B cell (primary cell): ENCODE measurements around the gene ESR2. TPM values are rescaled to one million over a fixed set of nuclear protein-coding genes. Genes with fewer than 3 reads are reported as not detected.

Experiments
- ATAC-seq: fragments of 200-7000 bp; cut with Tn5 transposase; one replicate; pipeline ENCODE4 v1.10.0; 2021; ENCODE audit warnings: low read depth, mild to moderate bottlenecking, moderate number of reproducible peaks, moderate library complexity
- CTCF ChIA-PET: fragments of 350-600 bp; sonication (Branson Sonifier 250); formaldehyde crosslinking; loops from one replicate; lab custom pipeline; 2021; ENCODE audit warnings: antibody characterized with exemption, inconsistent platforms; lab: Charles Lee
- POLR2A ChIA-PET: fragments of 350-600 bp; sonication (Branson Sonifier 250); formaldehyde crosslinking; loops from one replicate; lab custom pipeline; 2021; ENCODE audit warnings: antibody characterized with exemption; lab: Charles Lee
- DNase-seq: peaks from one replicate; pipeline ENCODE4 v3.0.0; 2013
- H2AFZ ChIP-seq: 2 replicates; pipeline ENCODE4 v1.6.1; 2012; ENCODE audit warnings: mild to moderate bottlenecking, low read depth, low read length; ENCODE audit not compliant: insufficient read depth, poor library complexity, severe bottlenecking
- H3K27ac ChIP-seq, 2 donors: 1 replicate in 1 of 2; 2 replicates in 1 of 2; pipeline ENCODE4 v1.5.1; 2012 to 2013; ENCODE audit warnings: low read length in 2 of 2, mild to moderate bottlenecking in 2 of 2, moderate library complexity in 1 of 2
- H3K27me3 ChIP-seq, 4 experiments: fragments of 200-600 bp in 1 of 4; sonication (generic) in 1 of 4; replicated peaks in 1 of 4; 1 replicate in 2 of 4; 2 replicates in 2 of 4; pipeline versions ENCODE4 v1.6.1 to v1.7.0; 2013 to 2016; ENCODE audit warnings: low read length in 3 of 4, mild to moderate bottlenecking in 2 of 4, mixed read lengths in 1 of 4, moderate library complexity in 1 of 4; ENCODE audit not compliant: insufficient read depth in 4 of 4, control insufficient read depth in 3 of 4; ENCODE audit errors: control extremely low read depth in 1 of 4
- H3K36me3 ChIP-seq, 2 experiments: replicated peaks in 1 of 2; 1 replicate in 1 of 2; 2 replicates in 1 of 2; pipeline versions ENCODE4 v1.6.1 to v1.7.1; 2013; ENCODE audit warnings: low read length in 1 of 2; ENCODE audit not compliant: insufficient read depth in 2 of 2, control insufficient read depth in 1 of 2; ENCODE audit errors: control extremely low read depth in 1 of 2, extremely low read depth in 1 of 2
- H3K4me1 ChIP-seq, 2 donors: fragments of 200-600 bp in 1 of 2; sonication (generic) in 1 of 2; 1 replicate in 1 of 2; 2 replicates in 1 of 2; pipeline versions ENCODE4 v1.5.1 to v1.6.1; 2013 to 2017; ENCODE audit warnings: low read length in 2 of 2; ENCODE audit not compliant: control insufficient read depth in 2 of 2, insufficient read depth in 2 of 2
- H3K4me2 ChIP-seq: replicated peaks from 2 replicates; pipeline ENCODE3; 2012; ENCODE audit warnings: mild to moderate bottlenecking, low read depth, low read length; ENCODE audit not compliant: poor library complexity, severe bottlenecking
- H3K4me3 ChIP-seq, 5 experiments: fragments of 200-600 bp in 1 of 5; sonication (generic) in 1 of 5; 1 replicate in 3 of 5; 2 replicates in 2 of 5; pipeline versions ENCODE4 v1.5.1 to v1.7.0; 2011 to 2016; ENCODE audit warnings: low read length in 4 of 5, mild to moderate bottlenecking in 4 of 5, low read depth in 2 of 5, control low read depth in 1 of 5, moderate library complexity in 1 of 5; ENCODE audit not compliant: insufficient read depth in 1 of 5; ENCODE audit errors: control extremely low read depth in 1 of 5, extremely low read depth in 1 of 5
- H3K79me2 ChIP-seq: fragments of 200-600 bp; sonication (generic); one replicate; pipeline ENCODE4 v1.6.0; 2016; ENCODE audit warnings: low read length; ENCODE audit not compliant: control insufficient read depth, insufficient read depth
- H3K9ac ChIP-seq: fragments of 200-600 bp; sonication (generic); 2 replicates; pipeline ENCODE4 v1.6.1; 2017; ENCODE audit warnings: mild to moderate bottlenecking, low read length, moderate library complexity
- H3K9me3 ChIP-seq, 3 donors: one replicate each; pipeline versions ENCODE4 v1.6.1 to v1.7.1; 2013; ENCODE audit warnings: low read length in 2 of 3; ENCODE audit not compliant: control insufficient read depth in 2 of 3, insufficient read depth in 1 of 3; ENCODE audit errors: control extremely low read depth in 1 of 3
- H4K20me1 ChIP-seq: 2 replicates; pipeline ENCODE4 v1.6.0; 2012; ENCODE audit warnings: mild to moderate bottlenecking, low read length; ENCODE audit not compliant: insufficient read depth, control insufficient read depth, poor library complexity, severe bottlenecking
- H3K27ac Mint-ChIP-seq: one replicate; pipeline ENCODE4 v1.8.0; 2021; ENCODE audit warnings: mixed read lengths
- H3K27me3 Mint-ChIP-seq: one replicate; pipeline ENCODE4 v1.8.0; 2021; ENCODE audit warnings: mixed read lengths
- H3K4me1 Mint-ChIP-seq: one replicate; pipeline ENCODE4 v1.8.0; 2021; ENCODE audit warnings: mixed read lengths
- H3K4me3 Mint-ChIP-seq: one replicate; pipeline ENCODE4 v1.8.0; 2021; ENCODE audit warnings: mixed read lengths
- H3K9me3 Mint-ChIP-seq: one replicate; pipeline ENCODE4 v1.8.0; 2022; ENCODE audit warnings: mixed read lengths; ENCODE audit not compliant: insufficient read depth
- EZH2 ChIP-seq: IDR thresholded peaks from 2 replicates; pipeline ENCODE4 v1.6.1; 2012; ENCODE audit warnings: borderline replicate concordance, low read depth, mild to moderate bottlenecking, moderate library complexity, low read length; ENCODE audit not compliant: insufficient read depth, poor library complexity, severe bottlenecking
- WGBS: methylation state at CpG from one replicate; pipeline ENCODE4 v1.1.5; 2013; ENCODE audit warnings: missing lambda C conversion rate; ENCODE audit not compliant: insufficient coverage; 5-methylcytosine and 5-hydroxymethylcytosine counted together
- intact Hi-C: fragments of 100-400 bp; cut with micrococcal nuclease; formaldehyde crosslinking; loops from one replicate; pipeline ENCODE4 v1.10.0; 2022
- polyA plus RNA-seq: library from polyadenylated mRNA; depleted of rRNA; stranded (reverse); fragments of >200 nt; gene quantifications from 2 replicates; pipeline ENCODE4 v1.2.3, GENCODE V29; 2012
- total RNA-seq, 2 donors: library from RNA; stranded (reverse); fragments of 120-200 nt in 1 of 2; gene quantifications; 1 replicate in 1 of 2; 2 replicates in 1 of 2; pipeline versions ENCODE4 v1.2.3 to v1.2.4, GENCODE V29; 2013 to 2022
- TF ChIP-seq, protein P1 (sequence below): fragments of 200-600 bp; IDR thresholded peaks from one replicate; pipeline ENCODE4 v1.8.0; 2022; ENCODE audit warnings: antibody characterized with exemption, mild to moderate bottlenecking

ESR2 gene
- total and polyA plus RNA-seq, 2 donors (not counting 1 experiment from before 2014, with no cell fraction given), result 5.4 to 87.8 TPM

DNA sequence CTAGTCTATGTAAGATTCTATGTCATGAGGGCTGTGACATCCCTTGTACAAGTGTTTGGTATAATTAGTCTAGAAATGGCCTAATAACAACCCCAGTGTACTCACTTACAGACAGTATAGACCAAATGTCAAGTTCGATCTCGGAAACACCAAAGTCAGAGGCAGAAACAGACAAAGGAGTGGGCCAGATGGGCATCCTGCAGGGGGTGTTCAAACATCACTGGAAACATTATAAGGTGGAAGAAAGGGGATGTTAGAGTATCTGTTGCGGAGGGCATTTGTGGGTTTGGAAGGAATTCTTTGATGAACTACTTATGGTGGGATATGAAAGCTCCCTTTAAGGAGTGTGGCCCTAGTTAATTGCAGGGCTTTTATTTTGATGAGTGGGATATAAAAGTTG, 134.6 kb downstream of the ESR2 start:
- H3K4me1 ChIP-seq, result no peaks in the 10 kb centered on the region
- no peak overlapping the region for H2AFZ ChIP-seq
- TF ChIP-seq, protein P1, sequence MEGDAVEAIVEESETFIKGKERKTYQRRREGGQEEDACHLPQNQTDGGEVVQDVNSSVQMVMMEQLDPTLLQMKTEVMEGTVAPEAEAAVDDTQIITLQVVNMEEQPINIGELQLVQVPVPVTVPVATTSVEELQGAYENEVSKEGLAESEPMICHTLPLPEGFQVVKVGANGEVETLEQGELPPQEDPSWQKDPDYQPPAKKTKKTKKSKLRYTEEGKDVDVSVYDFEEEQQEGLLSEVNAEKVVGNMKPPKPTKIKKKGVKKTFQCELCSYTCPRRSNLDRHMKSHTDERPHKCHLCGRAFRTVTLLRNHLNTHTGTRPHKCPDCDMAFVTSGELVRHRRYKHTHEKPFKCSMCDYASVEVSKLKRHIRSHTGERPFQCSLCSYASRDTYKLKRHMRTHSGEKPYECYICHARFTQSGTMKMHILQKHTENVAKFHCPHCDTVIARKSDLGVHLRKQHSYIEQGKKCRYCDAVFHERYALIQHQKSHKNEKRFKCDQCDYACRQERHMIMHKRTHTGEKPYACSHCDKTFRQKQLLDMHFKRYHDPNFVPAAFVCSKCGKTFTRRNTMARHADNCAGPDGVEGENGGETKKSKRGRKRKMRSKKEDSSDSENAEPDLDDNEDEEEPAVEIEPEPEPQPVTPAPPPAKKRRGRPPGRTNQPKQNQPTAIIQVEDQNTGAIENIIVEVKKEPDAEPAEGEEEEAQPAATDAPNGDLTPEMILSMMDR, result peak; percentile 62
- no peak for TF ChIP-seq EZH2
- 90% methylated on average over 3 of the region's 3 CpGs for WGBS
- no peak overlapping the region for H3K9ac ChIP-seq
- H4K20me1 ChIP-seq, result no peaks in the 10 kb centered on the region
- no peaks in the 10 kb centered on the region for H3K9me3 ChIP-seq
- no peak overlapping the region for H3K27ac Mint-ChIP-seq
- no peaks in the 10 kb centered on the region for H3K79me2 ChIP-seq
- no peaks in the 10 kb centered on the region for H3K27me3 ChIP-seq
- H3K27me3 Mint-ChIP-seq, result no peaks in the 10 kb centered on the region
- H3K9me3 Mint-ChIP-seq, result no peaks in the 10 kb centered on the region
- ChIA-PET POLR2A (no interaction called here), CTCF (interaction anchor here (0.6 to 5.3 kb wide), 9 partner anchors 12 to 143 kb away, joined by 3 to 61 read pairs (median 6); partner anchors contain the start of gene ESR2)
- ATAC-seq (peak; percentile 62), DNase-seq (peak; percentile 68)
- no peak overlapping the region for H3K4me2 ChIP-seq
- no peak overlapping the region for H3K4me3 Mint-ChIP-seq
- H3K27ac ChIP-seq, result no peak overlapping the region
- peaks cover 9% of the 10 kb centered on the region for H3K4me1 Mint-ChIP-seq
- intact Hi-C loops, result loop anchor here (1.0 kb wide), 2 partner anchors 135 to 144 kb away; partner anchors contain the start of gene ESR2
- H3K36me3 ChIP-seq, result no peaks in the 10 kb centered on the region
- no peak overlapping the region for H3K4me3 ChIP-seq

- no peak overlapping the region for H3K9ac ChIP-seq
- H3K36me3 ChIP-seq, result no peaks in the 10 kb centered on the region
- H3K4me3 ChIP-seq, result no peak overlapping the region
- WGBS, result 86% methylated on average over 2 of the region's 2 CpGs
- H2AFZ ChIP-seq, result no peak overlapping the region
- no peaks in the 10 kb centered on the region for H3K27me3 ChIP-seq
- POLR2A ChIA-PET, result no interaction called here
- no peak overlapping the region for H3K4me2 ChIP-seq
- peaks cover 9% of the 10 kb centered on the region for H3K4me1 Mint-ChIP-seq
- H3K79me2 ChIP-seq, result no peaks in the 10 kb centered on the region
- no peaks in the 10 kb centered on the region for H4K20me1 ChIP-seq
- H3K27ac Mint-ChIP-seq, result no peak overlapping the region
- no peaks in the 10 kb centered on the region for H3K27me3 Mint-ChIP-seq
- no peak for ATAC-seq
- intact Hi-C loops, result loop anchor here (1.0 kb wide), 2 partner anchors 136 to 145 kb away; partner anchors contain the start of gene ESR2
- H3K4me1 ChIP-seq, result no peaks in the 10 kb centered on the region
- no peaks in the 10 kb centered on the region for H3K9me3 Mint-ChIP-seq
- H3K4me3 Mint-ChIP-seq, result no peak overlapping the region
- no peak for DNase-seq
- CTCF ChIA-PET, result interaction anchor here (0.9 to 5.3 kb wide), 5 partner anchors 10 to 144 kb away, joined by 3 to 61 read pairs (median 16); partner anchors contain the start of gene ESR2
- TF ChIP-seq, protein P1, result no peak
- no peak for TF ChIP-seq EZH2
- no peak overlapping the region for H3K27ac ChIP-seq
- no peaks in the 10 kb centered on the region for H3K9me3 ChIP-seq
Measured at GRCh38 chr14:64158608-64159007, 135.6 kb downstream of the ESR2 start.
